ENCODE measurements around the gene ATF7.

Gene ATF7

DNA sequence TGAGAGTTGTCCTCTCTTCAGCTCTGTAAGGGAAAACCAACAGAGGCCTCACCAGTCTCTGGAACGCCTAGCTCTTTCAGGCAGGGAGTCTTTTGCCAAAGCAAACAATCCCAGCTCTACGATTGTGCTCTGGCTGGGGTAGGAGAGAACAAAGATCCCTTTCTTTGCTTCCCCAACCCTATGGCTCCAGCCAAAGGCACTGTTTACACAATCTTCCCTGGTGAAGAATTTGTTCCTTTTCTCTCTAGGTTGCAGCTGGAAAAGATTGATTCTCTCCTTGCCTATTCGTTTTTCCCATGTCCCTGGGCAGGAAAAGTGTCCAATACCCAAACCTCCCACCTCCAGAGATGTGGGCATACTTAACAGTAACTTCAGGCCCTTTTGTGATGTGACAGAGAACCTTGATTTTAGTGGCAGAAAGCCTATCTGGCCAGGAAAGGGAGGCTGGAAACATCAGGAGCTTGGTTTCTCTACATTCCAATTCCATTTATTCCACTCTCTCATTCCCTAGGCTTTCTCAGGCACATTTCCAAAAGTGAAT lies 32.9 kb upstream of the ATF7 start:
- TF ChIP-seq EZH2phosphoT487 (IDR thresholded peaks at IDR 0.05; ENCODE audit: borderline replicate concordance, low read length): no peak
- Histone ChIP-seq H3F3A (ENCODE audit: control insufficient read depth, insufficient read depth) (no peaks in the 10 kb centered on the region; the same call in 1 of the 2 replicates), H3K27ac (ENCODE audit: low read depth, low read length) (no peak overlapping the region), H3K4me1 (ENCODE audit: control insufficient read depth, low read length) (no peaks in the 10 kb centered on the region), H3K9me2 (replicated peaks; ENCODE audit: control insufficient read depth, low read length) (no peaks in the 10 kb centered on the region), H3K9me3 (ENCODE audit: control insufficient read depth, insufficient read depth, low read length) (no peaks in the 10 kb centered on the region), H3K36me3 (ENCODE audit: control insufficient read depth, low read length) (peaks cover 6% of the 10 kb centered on the region; the same call in 1 of the 2 replicates), H4K20me1 (ENCODE audit: control insufficient read depth, insufficient read depth, low read depth, low read length) (no peaks in the 10 kb centered on the region), H3K4me3 (ENCODE audit: low read length) (no peak overlapping the region), H3K4me2 (ENCODE audit: low read length) (no peak overlapping the region), H3K79me2 (ENCODE audit: control insufficient read depth, low read length) (no peaks in the 10 kb centered on the region), H3K27me3 (ENCODE audit: control insufficient read depth, low read length) (no peaks in the 10 kb centered on the region)

DNA sequence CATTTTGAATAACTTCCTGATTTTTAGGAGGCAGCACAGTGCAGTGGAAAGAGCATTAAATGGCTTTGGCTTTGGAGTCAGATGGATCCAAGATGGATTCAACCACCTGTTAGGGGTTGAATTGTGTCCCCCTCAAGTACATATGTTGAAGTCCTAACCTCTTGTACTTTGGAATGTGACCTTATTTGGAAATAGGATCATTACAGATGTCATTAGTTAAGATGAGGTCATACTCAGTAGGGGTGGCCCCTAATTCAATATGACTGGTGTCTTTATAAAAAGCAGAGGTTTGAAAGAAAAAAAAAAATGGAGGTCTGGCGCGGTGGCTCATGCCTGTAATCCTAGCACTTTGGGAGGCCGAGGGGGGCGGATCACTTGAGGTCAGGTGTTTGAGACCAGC lies 30.9 kb upstream of the ATF7 start:
- Histone ChIP-seq H3K79me2 (ENCODE audit: control insufficient read depth, low read length) (no peaks in the 10 kb centered on the region), H3F3A (ENCODE audit: control insufficient read depth, insufficient read depth) (no peaks in the 10 kb centered on the region; the same call in 1 of the 2 replicates), H3K9me2 (replicated peaks; ENCODE audit: control insufficient read depth, low read length) (no peaks in the 10 kb centered on the region), H3K27ac (ENCODE audit: low read depth, low read length) (no peak overlapping the region), H3K36me3 (ENCODE audit: control insufficient read depth, low read length) (no peaks in the 10 kb centered on the region), H3K9me3 (ENCODE audit: control insufficient read depth, insufficient read depth, low read length) (no peaks in the 10 kb centered on the region), H4K20me1 (ENCODE audit: control insufficient read depth, insufficient read depth, low read depth, low read length) (no peaks in the 10 kb centered on the region), H3K4me1 (ENCODE audit: control insufficient read depth, low read length) (no peaks in the 10 kb centered on the region), H3K4me3 (ENCODE audit: low read length) (no peak overlapping the region), H3K27me3 (ENCODE audit: control insufficient read depth, low read length) (no peaks in the 10 kb centered on the region), H3K4me2 (ENCODE audit: low read length) (no peak overlapping the region)
- TF ChIP-seq, protein P1, sequence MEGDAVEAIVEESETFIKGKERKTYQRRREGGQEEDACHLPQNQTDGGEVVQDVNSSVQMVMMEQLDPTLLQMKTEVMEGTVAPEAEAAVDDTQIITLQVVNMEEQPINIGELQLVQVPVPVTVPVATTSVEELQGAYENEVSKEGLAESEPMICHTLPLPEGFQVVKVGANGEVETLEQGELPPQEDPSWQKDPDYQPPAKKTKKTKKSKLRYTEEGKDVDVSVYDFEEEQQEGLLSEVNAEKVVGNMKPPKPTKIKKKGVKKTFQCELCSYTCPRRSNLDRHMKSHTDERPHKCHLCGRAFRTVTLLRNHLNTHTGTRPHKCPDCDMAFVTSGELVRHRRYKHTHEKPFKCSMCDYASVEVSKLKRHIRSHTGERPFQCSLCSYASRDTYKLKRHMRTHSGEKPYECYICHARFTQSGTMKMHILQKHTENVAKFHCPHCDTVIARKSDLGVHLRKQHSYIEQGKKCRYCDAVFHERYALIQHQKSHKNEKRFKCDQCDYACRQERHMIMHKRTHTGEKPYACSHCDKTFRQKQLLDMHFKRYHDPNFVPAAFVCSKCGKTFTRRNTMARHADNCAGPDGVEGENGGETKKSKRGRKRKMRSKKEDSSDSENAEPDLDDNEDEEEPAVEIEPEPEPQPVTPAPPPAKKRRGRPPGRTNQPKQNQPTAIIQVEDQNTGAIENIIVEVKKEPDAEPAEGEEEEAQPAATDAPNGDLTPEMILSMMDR (IDR thresholded peaks at IDR 0.05; ENCODE audit: low read depth, low read length, poor library complexity, severe bottlenecking): no peak
- no peak for TF ChIP-seq EZH2phosphoT487 (IDR thresholded peaks at IDR 0.05; ENCODE audit: borderline replicate concordance, low read length)

DNA sequence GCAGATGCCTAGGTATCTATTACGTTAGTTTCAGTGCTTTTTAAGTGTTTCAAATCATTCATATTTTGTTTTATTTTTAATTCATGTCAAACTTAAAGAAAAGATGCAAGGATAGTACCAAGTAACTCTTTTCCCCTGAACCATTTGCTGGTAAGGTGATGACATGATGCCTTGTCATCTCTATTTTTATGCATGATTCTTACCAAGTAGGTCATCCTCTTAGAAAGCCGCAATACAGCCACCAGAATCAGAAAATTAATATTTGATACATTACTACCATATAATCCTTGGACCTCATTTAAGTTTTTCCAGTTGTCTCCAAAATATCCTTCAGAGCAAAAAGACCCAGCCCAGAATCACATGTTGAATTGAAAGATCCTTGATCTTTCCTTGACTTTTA lies 27.4 kb upstream of the ATF7 start:
- H3K36me3 ChIP-seq (ENCODE audit: control insufficient read depth, low read length): no peaks in the 10 kb centered on the region
- H3K79me2 ChIP-seq (ENCODE audit: control insufficient read depth, low read length): no peaks in the 10 kb centered on the region
- H3F3A ChIP-seq (ENCODE audit: control insufficient read depth, insufficient read depth): no peaks in the 10 kb centered on the region
- no peaks in the 10 kb centered on the region for H3K9me2 ChIP-seq (replicated peaks; ENCODE audit: control insufficient read depth, low read length)
- TF ChIP-seq, protein P1 (IDR thresholded peaks at IDR 0.05; ENCODE audit: low read depth, low read length, poor library complexity, severe bottlenecking): no peak
- TF ChIP-seq EZH2phosphoT487 (IDR thresholded peaks at IDR 0.05; ENCODE audit: borderline replicate concordance, low read length): no peak
- no peak overlapping the region for H3K27ac ChIP-seq (ENCODE audit: low read depth, low read length)
- no peaks in the 10 kb centered on the region for H3K27me3 ChIP-seq (ENCODE audit: control insufficient read depth, low read length)
- no peaks in the 10 kb centered on the region for H4K20me1 ChIP-seq (ENCODE audit: control insufficient read depth, insufficient read depth, low read depth, low read length)
- no peaks in the 10 kb centered on the region for H3K9me3 ChIP-seq (ENCODE audit: control insufficient read depth, insufficient read depth, low read length)
- no peaks in the 10 kb centered on the region for H3K4me1 ChIP-seq (ENCODE audit: control insufficient read depth, low read length)
- no peak overlapping the region for H3K4me2 ChIP-seq (ENCODE audit: low read length)
- H3K4me3 ChIP-seq (ENCODE audit: low read length): no peak overlapping the region

DNA sequence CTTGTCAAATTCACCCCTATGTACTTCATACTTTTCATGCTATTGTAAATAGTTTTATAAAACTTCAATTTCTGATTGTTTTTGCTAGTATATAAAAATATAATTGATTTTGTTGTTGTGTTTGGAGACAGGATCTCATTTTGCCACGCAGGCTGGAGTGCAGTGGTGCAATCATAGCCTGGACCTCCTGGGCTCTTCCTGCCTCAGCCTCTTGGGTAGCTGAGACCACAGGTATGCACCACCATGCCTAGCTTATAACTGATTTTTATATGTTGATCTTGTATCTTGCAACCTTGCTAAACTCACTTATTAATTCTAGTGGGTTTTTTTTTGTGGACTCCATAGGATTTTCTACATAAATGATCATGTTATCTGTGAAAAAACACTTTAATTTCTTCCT lies 26.2 kb upstream of the ATF7 start:
- Histone ChIP-seq H3K27me3 (ENCODE audit: control insufficient read depth, low read length) (no peaks in the 10 kb centered on the region), H3K4me3 (ENCODE audit: low read length) (no peak overlapping the region), H3K9me3 (ENCODE audit: control insufficient read depth, insufficient read depth, low read length) (no peaks in the 10 kb centered on the region), H3F3A (ENCODE audit: control insufficient read depth, insufficient read depth) (no peaks in the 10 kb centered on the region), H4K20me1 (ENCODE audit: control insufficient read depth, insufficient read depth, low read depth, low read length) (no peaks in the 10 kb centered on the region), H3K36me3 (ENCODE audit: control insufficient read depth, low read length) (no peaks in the 10 kb centered on the region), H3K4me2 (ENCODE audit: low read length) (no peak overlapping the region), H3K27ac (ENCODE audit: low read depth, low read length) (no peak overlapping the region), H3K79me2 (ENCODE audit: control insufficient read depth, low read length) (no peaks in the 10 kb centered on the region), H3K4me1 (ENCODE audit: control insufficient read depth, low read length) (no peaks in the 10 kb centered on the region), H3K9me2 (replicated peaks; ENCODE audit: control insufficient read depth, low read length) (no peaks in the 10 kb centered on the region)
- TF ChIP-seq, protein P1 (IDR thresholded peaks at IDR 0.05; ENCODE audit: low read depth, low read length, poor library complexity, severe bottlenecking): no peak
- TF ChIP-seq EZH2phosphoT487 (IDR thresholded peaks at IDR 0.05; ENCODE audit: borderline replicate concordance, low read length): no peak

Measured in DOHH2 (cell line).